Measurements from ENCODE around the gene GAGE12H.

GAGE12H gene

GRCh38 chrX:49618574-49618973 is 38.8 kb downstream of the GAGE12H start:
- TF ChIP-seq MYC (IDR thresholded peaks at IDR 0.05; ENCODE audit: low read depth, low read length) (no peak), POLR2A (IDR thresholded peaks at IDR 0.05; ENCODE audit: extremely low read depth, insufficient read length) (no peak), MAX (IDR thresholded peaks at IDR 0.05; ENCODE audit: low read depth, low read length) (no peak)
- TF ChIP-seq, protein P1, sequence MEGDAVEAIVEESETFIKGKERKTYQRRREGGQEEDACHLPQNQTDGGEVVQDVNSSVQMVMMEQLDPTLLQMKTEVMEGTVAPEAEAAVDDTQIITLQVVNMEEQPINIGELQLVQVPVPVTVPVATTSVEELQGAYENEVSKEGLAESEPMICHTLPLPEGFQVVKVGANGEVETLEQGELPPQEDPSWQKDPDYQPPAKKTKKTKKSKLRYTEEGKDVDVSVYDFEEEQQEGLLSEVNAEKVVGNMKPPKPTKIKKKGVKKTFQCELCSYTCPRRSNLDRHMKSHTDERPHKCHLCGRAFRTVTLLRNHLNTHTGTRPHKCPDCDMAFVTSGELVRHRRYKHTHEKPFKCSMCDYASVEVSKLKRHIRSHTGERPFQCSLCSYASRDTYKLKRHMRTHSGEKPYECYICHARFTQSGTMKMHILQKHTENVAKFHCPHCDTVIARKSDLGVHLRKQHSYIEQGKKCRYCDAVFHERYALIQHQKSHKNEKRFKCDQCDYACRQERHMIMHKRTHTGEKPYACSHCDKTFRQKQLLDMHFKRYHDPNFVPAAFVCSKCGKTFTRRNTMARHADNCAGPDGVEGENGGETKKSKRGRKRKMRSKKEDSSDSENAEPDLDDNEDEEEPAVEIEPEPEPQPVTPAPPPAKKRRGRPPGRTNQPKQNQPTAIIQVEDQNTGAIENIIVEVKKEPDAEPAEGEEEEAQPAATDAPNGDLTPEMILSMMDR (IDR thresholded peaks at IDR 0.05; ENCODE audit: low read depth, low read length) = no peak
- H3K4me3 ChIP-seq (ENCODE audit: low read depth, low read length) = no peak overlapping the region
- no peak for DNase-seq (ENCODE audit: low read depth)

GRCh38 chrX:49627086-49627777 is 47.5 kb downstream of the GAGE12H start:
- H3K4me3 ChIP-seq (ENCODE audit: low read depth, low read length) = no peak overlapping the region
- no peak for TF ChIP-seq MAX (IDR thresholded peaks at IDR 0.05; ENCODE audit: low read depth, low read length)
- TF ChIP-seq, protein P1 (IDR thresholded peaks at IDR 0.05; ENCODE audit: low read depth, low read length) = peak; percentile 29
- peak; percentile 9 for DNase-seq (ENCODE audit: low read depth)

All from NB4 (cell line).